ENCODE measurements around the gene EBI3. TPM values are rescaled to one million over a fixed set of nuclear protein-coding genes. Genes with fewer than 3 reads are reported as not detected.

Gene EBI3
- total RNA-seq = under 0.01 TPM in 1 of 2 replicates, not detected in the other

GRCh38 chr19:4229179-4229931 lies at the start of gene EBI3:
Gene EBI3, plus strand, starts transcription at chr19:4229523. Its CDS starts 28 bp downstream, at chr19:4229551.

DNA sequence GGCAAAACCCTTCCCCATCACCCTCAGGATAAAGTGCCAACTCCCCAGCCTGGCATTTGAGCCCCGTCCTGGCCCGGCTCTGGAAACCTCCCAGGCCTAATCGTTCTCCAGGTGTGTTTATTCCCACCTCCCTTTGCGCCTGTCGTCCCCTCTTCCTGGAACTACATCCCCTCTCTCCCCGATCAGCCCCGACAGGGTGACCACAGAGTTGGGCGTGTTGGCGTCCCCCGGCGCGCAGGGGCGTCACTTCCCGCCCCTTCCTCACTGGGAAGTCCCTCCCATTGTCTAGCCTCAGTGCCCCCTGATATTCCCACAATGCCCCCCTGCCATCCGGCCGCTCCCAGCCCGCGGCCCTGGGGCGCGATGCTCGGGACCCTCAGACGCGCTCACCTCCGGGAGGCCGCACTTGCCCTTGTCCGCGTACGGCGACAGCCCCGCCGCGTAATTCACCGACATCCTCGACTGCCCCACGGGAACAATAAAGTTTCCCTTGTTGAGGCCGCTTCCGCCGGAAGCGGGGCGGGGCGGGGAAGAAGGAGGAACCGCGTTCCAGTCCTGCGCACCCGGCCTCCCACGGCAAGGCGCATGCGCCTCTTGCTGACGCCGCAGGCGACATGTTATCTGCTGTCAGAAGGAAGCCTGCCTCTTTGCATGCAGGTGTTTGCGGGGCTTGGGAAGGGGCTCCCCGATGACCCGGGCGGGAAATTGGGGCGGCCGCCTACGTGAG lies 47.1 kb upstream of the EBI3 start, which contains the start of the genes ANKRD24 and SIRT6:
Gene ANKRD24, plus strand, starts transcription at position 606 of the 727 bp plus-strand sequence. CDS start 3,737 bp downstream, outside the sequence.
Gene SIRT6, minus strand, starts transcription at position 480 of the 727 bp plus-strand sequence. Its CDS starts 24 bp downstream, at position 456.

DNA sequence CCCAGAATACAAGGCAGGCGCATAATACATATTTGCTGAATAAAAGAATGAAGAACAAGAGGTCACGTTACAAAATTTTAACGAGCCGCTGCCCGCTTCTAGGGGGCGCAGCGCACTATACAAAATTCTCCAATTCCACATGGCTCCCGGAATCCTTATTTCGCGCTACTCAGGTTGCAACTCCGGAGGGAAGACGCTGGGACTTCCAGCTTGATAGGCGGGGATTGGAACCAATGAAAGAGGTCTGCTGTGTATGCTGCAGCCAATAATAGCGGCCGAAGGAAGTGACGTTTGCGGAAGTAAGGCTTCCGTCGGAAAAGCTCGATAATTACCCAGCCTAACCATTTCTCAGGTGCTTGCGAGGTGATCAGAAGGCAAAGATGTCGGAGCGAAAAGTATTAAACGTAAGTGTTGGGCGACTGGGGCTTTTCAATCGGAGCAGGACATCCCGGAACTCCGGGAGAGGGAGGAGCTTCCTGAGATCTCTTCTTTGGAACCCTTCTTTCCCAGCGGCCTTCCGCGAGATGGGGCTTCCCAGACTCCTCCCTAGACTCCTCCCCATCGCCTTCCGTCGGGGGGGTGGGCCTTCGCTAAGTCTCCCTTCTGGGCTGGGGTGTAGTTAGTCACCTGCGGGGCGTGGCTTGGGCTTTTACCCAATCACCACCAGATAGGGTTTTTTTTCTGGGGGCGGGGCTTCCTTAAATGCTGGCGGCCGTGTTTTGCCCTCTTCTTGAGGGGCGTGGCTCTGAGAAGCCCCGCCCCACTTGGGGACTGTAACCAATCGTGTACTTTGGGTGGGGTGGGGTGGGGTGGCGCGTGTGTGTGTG lies 17.7 kb downstream of the EBI3 start, which contains the start of gene YJU2:
Gene YJU2, plus strand, starts transcription at position 314 of the 827 bp plus-strand sequence. Its CDS starts 67 bp downstream, at position 381.

DNA sequence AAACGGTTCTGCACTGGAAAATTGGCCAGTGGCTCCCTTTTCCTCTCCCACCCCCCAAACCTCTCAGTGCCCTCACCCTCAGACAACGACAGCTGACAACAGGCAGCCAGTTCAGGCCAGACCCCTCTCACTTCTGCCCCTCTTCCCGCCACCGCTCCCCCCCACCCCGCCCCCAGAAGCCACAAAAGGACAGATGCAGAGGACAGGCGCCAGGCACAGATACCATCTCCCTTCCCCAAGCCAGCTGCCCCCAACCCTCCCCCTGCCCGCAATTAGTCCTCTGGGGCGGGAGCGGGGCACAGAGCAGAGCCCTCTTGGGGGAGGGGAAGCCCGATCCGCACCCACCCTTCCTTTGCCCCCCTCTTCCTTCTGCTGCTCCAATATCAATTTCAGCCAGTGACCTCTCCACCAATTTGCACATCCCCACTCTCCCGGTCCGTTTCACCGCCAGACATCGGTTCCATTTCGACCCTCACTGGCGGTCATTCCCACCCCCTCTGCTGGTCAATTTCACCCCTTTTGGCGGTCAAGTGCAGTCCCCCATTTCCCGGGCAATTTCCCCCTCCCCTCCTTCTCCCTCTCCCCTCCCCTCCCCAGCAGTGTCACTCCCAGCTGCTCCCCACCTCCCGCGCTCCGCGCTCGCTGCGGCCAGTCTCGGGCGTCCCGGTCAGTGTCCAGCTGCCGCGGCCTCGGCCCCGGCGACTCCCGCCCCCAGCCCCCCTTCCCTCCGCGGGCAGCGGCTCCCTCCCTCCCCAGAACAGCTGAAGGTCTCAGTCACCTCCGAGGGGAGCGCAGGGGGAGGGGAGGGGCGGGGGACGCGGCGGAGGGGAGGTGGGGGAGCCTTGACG lies 49.3 kb downstream of the EBI3 start, which contains the start of gene SHD:
Gene SHD, plus strand, starts transcription at position 848 of the 848 bp plus-strand sequence. CDS start 798 bp downstream, outside the sequence.

Other genes with a start within 250 kb of the EBI3 start
- 2,601 and 2,769 TPM in 2 replicates for gene EEF2, start 244.1 kb upstream of the EBI3 start, total RNA-seq
- 13.6 and 16.2 TPM in 2 replicates for gene PIAS4, start 221.8 kb upstream of the EBI3 start, total RNA-seq
- 29.8 and 42.2 TPM in 2 replicates for gene ZBTB7A, start 162.6 kb upstream of the EBI3 start, total RNA-seq
- 168 and 187 TPM in 2 replicates for gene MAP2K2, start 105.4 kb upstream of the EBI3 start, total RNA-seq
- gene CREB3L3, start 75.9 kb upstream of the EBI3 start, total RNA-seq = not detected in 2 replicates
- 12.1 and 14.9 TPM in 2 replicates for gene SIRT6, start 47.0 kb upstream of the EBI3 start, total RNA-seq
- gene ANKRD24, start 46.8 kb upstream of the EBI3 start, total RNA-seq = 0.20 and 0.37 TPM in 2 replicates
- 16.2 and 17.6 TPM in 2 replicates for gene YJU2, start 17.6 kb downstream of the EBI3 start, total RNA-seq
- not detected in 2 replicates for gene SHD, start 49.7 kb downstream of the EBI3 start, total RNA-seq
- not detected in 2 replicates for gene TMIGD2, start 72.9 kb downstream of the EBI3 start, total RNA-seq
- gene FSD1, start 75.1 kb downstream of the EBI3 start, total RNA-seq = 2.6 and 5.3 TPM in 2 replicates
- gene STAP2, start 109.3 kb downstream of the EBI3 start, total RNA-seq = 2.9 and 4.1 TPM in 2 replicates
- gene MPND, start 114.0 kb downstream of the EBI3 start, total RNA-seq = 6.3 and 6.6 TPM in 2 replicates
- gene SH3GL1, start 171.0 kb downstream of the EBI3 start, total RNA-seq = 111 and 126 TPM in 2 replicates
- gene CHAF1A, start 173.1 kb downstream of the EBI3 start, total RNA-seq = 11.8 and 29.9 TPM in 2 replicates
- gene UBXN6, start 228.3 kb downstream of the EBI3 start, total RNA-seq = 98.1 and 113 TPM in 2 replicates
- gene HDGFL2, start 242.8 kb downstream of the EBI3 start, total RNA-seq = 53.6 and 56.5 TPM in 2 replicates